Astrocyte of the spinal cord (primary cell): ENCODE results near the gene AGPAT2.
"Not testable (repeated sequence)": the region's sequence is repeated elsewhere in the genome, so short reads cannot be mapped to it uniquely, and the experiment has no call there.

Source experiments
- DNase-seq: peaks from one replicate; pipeline ENCODE4 v3.0.0; 2011; ENCODE audit warnings: low read depth, low spot score
- H3K4me3 ChIP-seq: 2 replicates; pipeline ENCODE4 v1.5.1; 2011; ENCODE audit warnings: low read depth, mild to moderate bottlenecking, low read length, moderate library complexity
- CTCF ChIP-seq: IDR thresholded peaks from 2 replicates; pipeline ENCODE4 v1.5.1; 2012; ENCODE audit warnings: low read depth, mild to moderate bottlenecking, low read length, inconsistent platforms
- in situ Hi-C: cut with HindIII; loops from 2 replicates; pipeline ENCODE4 v1.10.0; 2017; ENCODE audit warnings: low sequenced_read_pairs

Gene AGPAT2

GRCh38 chr9:136714096-136714892 lies 27.0 kb upstream of the AGPAT2 start:
- in situ Hi-C loops, result no loop called here
- H3K4me3 ChIP-seq, result no peak overlapping the region
- no peak for DNase-seq
- TF ChIP-seq CTCF, result no peak

GRCh38 chr9:136713550-136713949 lies 26.3 kb upstream of the AGPAT2 start:
- in situ Hi-C loops, result no loop called here
- no peak overlapping the region for H3K4me3 ChIP-seq
- no peak for TF ChIP-seq CTCF
- no peak for DNase-seq

GRCh38 chr9:136712690-136713544 lies 25.7 kb upstream of the AGPAT2 start:
- TF ChIP-seq CTCF, result no peak
- H3K4me3 ChIP-seq, result peak overlapping the region; percentile 29
- no peak for DNase-seq
- in situ Hi-C loops, result no loop called here

GRCh38 chr9:136711751-136712689 lies 24.8 kb upstream of the AGPAT2 start, which contains the start of gene DIPK1B:
Gene DIPK1B (plus strand): TSS chr9:136712572. CDS start chr9:136712666, 94 bp downstream.
- DNase-seq, result no peak
- in situ Hi-C loops, result no loop called here
- no peak for TF ChIP-seq CTCF
- peak within 1 kb of the TSS; percentile 29 for H3K4me3 ChIP-seq

- peak; percentile 32 for DNase-seq
- in situ Hi-C loops, H3K4me3 ChIP-seq: not testable (repeated sequence)
Measured at GRCh38 chr9:136711219-136711648, 24.0 kb upstream of the AGPAT2 start.

- in situ Hi-C loops, result no loop called here
- no peak overlapping the region for H3K4me3 ChIP-seq
- no peak for TF ChIP-seq CTCF
- DNase-seq, result no peak
Measured at GRCh38 chr9:136710543-136710942, 23.3 kb upstream of the AGPAT2 start.
